Stimulated activated CD4-positive, alpha-beta T cell treated with anti-CD3 and anti-CD28 coated beads, Interleukin-4, amount 100 ng/mL, for 24 hours (primary cell): Measurements from ENCODE around the gene PRELID3B.

ENCODE experiments used
- DNase-seq: peaks from one replicate; pipeline ENCODE4 v3.0.0-alpha.2; 2020

The PRELID3B gene

GRCh38 chr20:58990651-58991445 is 51.7 kb downstream of the PRELID3B start:
- no peak for DNase-seq

DNA sequence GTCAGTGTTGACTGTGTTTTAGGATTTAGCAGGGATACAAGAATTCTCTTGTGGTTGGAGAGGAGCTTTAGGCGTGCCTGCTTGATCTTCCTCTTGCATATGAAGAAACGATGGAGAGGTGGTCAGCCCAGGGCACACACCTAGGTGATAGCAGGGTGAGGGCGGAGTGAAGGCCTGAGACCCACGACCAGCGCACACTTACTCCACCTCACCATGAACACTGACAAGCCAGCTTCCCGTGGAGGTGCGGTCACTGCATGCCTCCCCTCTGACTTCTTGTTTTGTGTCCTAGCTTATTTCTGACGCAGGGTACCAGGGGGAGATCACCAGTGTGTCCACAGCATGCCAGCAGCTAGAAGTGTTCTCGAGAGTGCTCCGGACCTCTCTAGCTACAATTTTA is 53.4 kb downstream of the PRELID3B start:
- DNase-seq: no peak

DNA sequence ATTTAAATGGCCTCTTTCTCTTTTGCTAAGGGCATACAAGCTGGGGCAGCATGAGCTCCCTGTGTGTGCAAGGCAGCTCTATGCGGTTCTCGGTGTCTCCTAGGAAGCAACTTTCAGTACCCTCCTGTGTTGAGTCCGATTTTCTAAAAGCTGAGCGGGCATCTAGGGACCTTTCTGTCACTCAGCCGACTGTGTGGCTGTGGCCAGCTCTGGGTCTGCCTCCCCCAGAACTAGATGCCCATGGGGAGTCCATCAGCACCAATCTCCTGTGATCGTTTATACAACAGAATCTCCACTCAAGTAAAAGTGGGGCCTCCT is 54.1 kb downstream of the PRELID3B start:
- no peak for DNase-seq

- DNase-seq: no peak
Measured at GRCh38 chr20:58987790-58988564, 54.6 kb downstream of the PRELID3B start.

DNA sequence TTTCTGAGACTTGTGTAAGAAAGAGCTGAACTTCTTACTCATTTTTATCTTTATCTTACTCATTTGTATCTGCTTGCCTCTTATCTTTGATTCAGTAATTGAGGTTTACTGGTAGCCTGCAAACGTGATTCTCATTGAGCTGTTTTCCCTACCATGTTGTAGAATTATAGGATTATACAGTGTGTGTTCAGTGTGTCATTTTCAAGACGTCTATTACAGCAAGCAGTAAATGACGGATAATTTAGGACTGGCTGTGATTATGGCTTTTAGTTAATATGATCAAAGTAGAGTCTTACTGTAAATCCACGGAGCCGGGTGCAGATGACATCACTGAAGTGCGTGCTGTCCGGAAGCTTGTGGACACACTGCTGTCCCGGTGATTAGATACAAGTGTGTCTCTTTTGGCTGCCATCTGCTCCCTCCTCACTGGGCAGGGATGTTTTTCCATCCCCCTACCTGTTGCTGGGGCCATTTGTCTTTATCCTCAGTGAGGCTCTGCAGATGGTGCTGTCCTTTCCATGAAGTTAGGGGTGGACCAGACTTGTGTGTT is 55.5 kb downstream of the PRELID3B start:
- no peak for DNase-seq

GRCh38 chr20:58986286-58986967 is 56.2 kb downstream of the PRELID3B start:
- DNase-seq: no peak

GRCh38 chr20:58985656-58986055 is 56.9 kb downstream of the PRELID3B start:
- DNase-seq: no peak

DNA sequence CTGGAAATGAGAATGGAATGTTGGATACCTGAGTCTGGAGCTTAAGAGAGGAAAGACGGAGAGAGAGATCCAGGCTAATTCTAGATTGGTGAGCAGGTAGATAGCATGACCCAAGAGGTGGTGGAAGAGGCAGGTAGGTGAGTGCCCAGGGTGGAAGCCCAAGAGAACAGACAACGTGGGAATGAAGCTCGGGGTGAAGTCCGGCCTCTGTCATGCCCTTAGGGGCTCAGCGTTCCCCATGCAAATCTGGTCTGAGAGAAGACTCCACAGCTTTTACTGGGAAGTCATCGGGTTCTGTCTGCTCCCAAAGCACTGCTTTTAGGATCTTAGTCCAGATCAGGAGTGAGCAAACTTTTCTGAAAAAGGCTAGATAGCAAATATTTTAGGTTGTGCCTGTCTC is 57.9 kb downstream of the PRELID3B start:
- no peak for DNase-seq
